Ectodermal cell (in vitro differentiated cells): ENCODE data around the gene CMSS1. TPM values are rescaled to one million over a fixed set of nuclear protein-coding genes. Genes with fewer than 3 reads are reported as not detected.

ENCODE experiments used
- H3K27ac ChIP-seq: 2 replicates; pipeline ENCODE4 v1.7.0; 2013; ENCODE audit warnings: mild to moderate bottlenecking, low read depth, low read length; ENCODE audit not compliant: insufficient read depth, poor library complexity, severe bottlenecking
- H3K27me3 ChIP-seq: 2 replicates; pipeline ENCODE4 v1.7.0; 2013; ENCODE audit warnings: mild to moderate bottlenecking, low read length; ENCODE audit not compliant: insufficient read depth, control insufficient read depth, poor library complexity, severe bottlenecking
- H3K36me3 ChIP-seq: one replicate; pipeline ENCODE4 v1.7.0; 2013; ENCODE audit warnings: low read length; ENCODE audit not compliant: control insufficient read depth, insufficient read depth
- H3K4me1 ChIP-seq: one replicate; pipeline ENCODE4 v1.7.0; 2013; ENCODE audit warnings: low read length; ENCODE audit not compliant: control insufficient read depth, insufficient read depth
- H3K4me3 ChIP-seq: 2 replicates; pipeline ENCODE4 v1.7.0; 2013; ENCODE audit warnings: low read depth, low read length, control low read depth; ENCODE audit not compliant: insufficient read depth
- H3K9me3 ChIP-seq: 2 replicates; pipeline ENCODE4 v1.7.0; 2013; ENCODE audit warnings: mild to moderate bottlenecking, low read length, moderate library complexity; ENCODE audit not compliant: control insufficient read depth
- WGBS, 2 experiments: methylation state at CpG; one replicate each; pipeline ENCODE4 v1.1.7; 2013; ENCODE audit warnings: missing lambda C conversion rate in 2 of 2; 5-methylcytosine and 5-hydroxymethylcytosine counted together
- polyA plus RNA-seq, 4 experiments: library from polyadenylated mRNA; stranded (reverse); fragments of 50-300 nt; gene quantifications; one replicate each; pipeline ENCODE4 v1.2.3, GENCODE V29; 2013

The CMSS1 gene
- 56.1 TPM for polyA plus RNA-seq (2013, experiment 1 of 4)
- 54.8 TPM for polyA plus RNA-seq (2013, experiment 2 of 4)
- polyA plus RNA-seq (2013, experiment 3 of 4), result 48.8 TPM
- polyA plus RNA-seq (2013, experiment 4 of 4), result 46.7 TPM

DNA sequence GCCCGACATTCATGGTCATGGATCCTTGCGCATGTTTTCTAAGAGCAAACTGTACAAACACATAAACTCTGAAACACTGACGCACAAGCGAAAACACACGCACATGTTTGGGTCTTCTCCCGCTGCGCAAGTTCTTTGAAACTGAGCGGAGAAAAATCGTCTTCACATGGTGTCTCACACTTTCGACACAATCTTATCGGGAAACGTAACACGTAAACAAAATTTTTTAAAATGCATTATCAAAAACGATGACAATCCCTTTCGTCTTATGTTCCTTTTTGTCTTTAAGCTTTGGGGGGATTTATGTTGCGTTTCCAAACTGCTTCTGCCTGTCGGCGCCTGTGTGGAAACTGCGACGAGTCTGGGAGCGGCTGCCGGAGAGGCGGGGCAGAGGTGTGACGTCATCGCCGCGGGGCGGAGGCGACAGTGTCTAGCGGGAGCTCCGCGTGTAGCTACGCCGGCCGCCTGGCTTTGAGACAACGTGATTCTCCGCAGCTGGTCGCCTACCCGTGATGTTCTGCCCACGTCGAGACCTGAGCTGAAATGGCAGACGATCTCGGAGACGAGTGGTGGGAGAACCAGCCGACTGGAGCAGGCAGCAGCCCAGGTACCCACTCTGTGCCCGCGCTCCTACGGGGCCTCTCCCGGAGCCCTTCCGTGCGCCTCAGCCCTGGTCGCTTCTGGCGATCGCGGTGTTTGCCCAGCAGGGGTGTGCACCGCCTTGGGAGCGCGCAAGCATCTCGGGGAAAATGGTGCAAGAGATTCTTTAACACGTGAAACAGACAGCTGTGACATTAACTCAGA lies at the start of gene CMSS1:
Gene CMSS1, plus strand, starts transcription at position 426 of the 804 bp plus-strand sequence.
- Histone ChIP-seq H3K36me3 (no peaks in the 10 kb centered on the region), H3K27ac (peak within 1 kb of the TSS; percentile 54), H3K27me3 (no peaks in the 10 kb centered on the region), H3K9me3 (no peaks in the 10 kb centered on the region), H3K4me1 (peaks cover 6% of the 10 kb centered on the region), H3K4me3 (peak within 1 kb of the TSS; percentile 80)
- WGBS, 2 experiments, result 0% methylated on average over 59 to 60 of the region's 60 CpGs

DNA sequence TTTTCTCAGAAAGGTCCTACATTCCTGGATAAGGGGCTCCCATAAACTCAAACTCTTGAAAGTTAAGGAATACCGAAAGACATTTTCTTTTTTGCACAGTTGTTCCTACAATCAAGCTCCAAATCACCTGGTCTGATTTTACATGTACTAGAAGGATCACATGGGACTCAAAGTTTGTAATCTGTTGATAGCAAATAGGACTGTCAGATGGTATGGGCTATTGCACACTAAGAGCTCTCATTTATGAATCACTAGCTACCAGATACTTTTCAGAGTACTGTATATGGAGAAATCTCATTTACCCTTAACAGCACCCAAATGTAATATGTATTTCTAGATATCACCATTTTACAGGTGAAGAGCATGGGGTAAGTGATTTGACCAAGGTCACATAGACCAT lies 49.5 kb upstream of the CMSS1 start:
- H3K4me3 ChIP-seq, result no peak overlapping the region
- H3K4me1 ChIP-seq, result no peaks in the 10 kb centered on the region
- no peaks in the 10 kb centered on the region for H3K27me3 ChIP-seq
- H3K9me3 ChIP-seq, result no peaks in the 10 kb centered on the region
- no peaks in the 10 kb centered on the region for H3K36me3 ChIP-seq
- 100% methylated on average over 1 of the region's 1 CpG for WGBS, 2 experiments
- H3K27ac ChIP-seq, result no peak overlapping the region

DNA sequence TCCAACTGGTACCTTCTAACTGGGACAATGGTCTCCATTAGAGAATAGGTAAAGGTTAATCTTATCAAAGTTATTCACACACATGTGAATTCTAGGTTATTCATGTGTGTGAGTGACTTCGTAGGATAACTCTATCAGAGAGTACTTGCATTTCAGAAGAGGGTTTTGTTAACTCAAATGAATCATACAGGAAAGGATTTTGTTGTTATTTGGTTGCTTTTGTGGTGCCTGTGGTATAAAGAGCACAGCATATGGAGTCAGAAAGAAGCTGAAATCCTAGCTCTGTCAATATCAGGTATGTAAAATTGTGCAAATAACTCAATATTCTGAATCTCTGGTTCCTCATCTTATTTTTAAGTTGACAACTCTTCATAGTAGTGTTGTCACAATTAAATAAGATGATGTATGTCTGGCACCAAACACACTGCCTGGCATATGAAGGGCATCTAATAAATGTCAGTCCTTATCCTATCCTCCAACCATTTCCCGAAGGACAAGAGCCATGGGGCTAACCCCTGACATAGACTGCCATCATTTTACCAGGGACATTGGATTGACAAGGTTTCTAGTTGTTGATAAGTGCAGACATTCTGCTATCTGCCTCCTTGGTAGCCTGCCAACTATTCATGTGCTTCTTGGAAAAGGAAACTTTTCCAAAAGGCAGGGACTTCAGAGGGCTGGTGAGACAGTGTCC lies 48.7 kb upstream of the CMSS1 start:
- Histone ChIP-seq H3K27ac (no peak overlapping the region), H3K4me1 (no peaks in the 10 kb centered on the region), H3K36me3 (no peaks in the 10 kb centered on the region), H3K4me3 (no peak overlapping the region), H3K27me3 (no peaks in the 10 kb centered on the region), H3K9me3 (no peaks in the 10 kb centered on the region)
- 91 to 93% methylated on average over 2 of the region's 2 CpGs for WGBS, 2 experiments

- Histone ChIP-seq H3K36me3 (no peaks in the 10 kb centered on the region), H3K27ac (no peak overlapping the region), H3K4me1 (no peaks in the 10 kb centered on the region), H3K4me3 (no peak overlapping the region), H3K27me3 (no peaks in the 10 kb centered on the region), H3K9me3 (no peaks in the 10 kb centered on the region)
- 97 to 100% methylated on average over 2 to 3 of the region's 3 CpGs for WGBS, 2 experiments
Observed at GRCh38 chr3:99772171-99772570, 45.5 kb upstream of the CMSS1 start.

DNA sequence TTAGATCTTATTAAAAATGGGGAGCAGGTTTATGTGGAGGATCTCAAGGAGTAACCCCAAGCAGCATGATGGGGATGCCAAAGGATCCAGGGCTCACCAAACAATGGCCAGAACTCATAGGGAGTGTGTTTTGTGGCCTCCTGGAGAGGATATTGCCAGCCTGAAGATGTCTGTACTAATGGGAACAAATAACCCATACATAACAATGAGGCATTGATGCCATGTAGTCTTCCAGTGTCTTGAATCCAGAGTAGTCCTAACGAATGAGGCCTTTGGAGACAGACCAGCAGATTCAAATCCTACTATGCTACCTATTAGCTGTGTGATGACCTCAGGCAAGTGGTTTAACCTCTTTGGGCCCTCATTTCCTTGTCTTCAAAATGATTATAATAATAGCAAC lies 45.0 kb upstream of the CMSS1 start:
- no peaks in the 10 kb centered on the region for H3K36me3 ChIP-seq
- 71 to 79% methylated on average over 1 of the region's 1 CpG for WGBS, 2 experiments
- H3K27me3 ChIP-seq, result no peaks in the 10 kb centered on the region
- H3K4me3 ChIP-seq, result no peak overlapping the region
- H3K9me3 ChIP-seq, result no peaks in the 10 kb centered on the region
- no peak overlapping the region for H3K27ac ChIP-seq
- H3K4me1 ChIP-seq, result no peaks in the 10 kb centered on the region

GRCh38 chr3:99774467-99774866 lies 43.2 kb upstream of the CMSS1 start:
- Histone ChIP-seq H3K36me3 (no peaks in the 10 kb centered on the region), H3K4me3 (no peak overlapping the region), H3K9me3 (no peaks in the 10 kb centered on the region), H3K27ac (no peak overlapping the region), H3K4me1 (no peaks in the 10 kb centered on the region), H3K27me3 (no peaks in the 10 kb centered on the region)
- WGBS, 2 experiments, result 88 to 92% methylated on average over 2 of the region's 2 CpGs

- Histone ChIP-seq H3K36me3 (no peaks in the 10 kb centered on the region), H3K27ac (no peak overlapping the region), H3K27me3 (no peaks in the 10 kb centered on the region), H3K9me3 (no peaks in the 10 kb centered on the region), H3K4me1 (no peaks in the 10 kb centered on the region), H3K4me3 (no peak overlapping the region)
- WGBS, 2 experiments, result 85 to 89% methylated on average over 5 of the region's 5 CpGs
Observed at GRCh38 chr3:99776516-99777209, 41.0 kb upstream of the CMSS1 start.

DNA sequence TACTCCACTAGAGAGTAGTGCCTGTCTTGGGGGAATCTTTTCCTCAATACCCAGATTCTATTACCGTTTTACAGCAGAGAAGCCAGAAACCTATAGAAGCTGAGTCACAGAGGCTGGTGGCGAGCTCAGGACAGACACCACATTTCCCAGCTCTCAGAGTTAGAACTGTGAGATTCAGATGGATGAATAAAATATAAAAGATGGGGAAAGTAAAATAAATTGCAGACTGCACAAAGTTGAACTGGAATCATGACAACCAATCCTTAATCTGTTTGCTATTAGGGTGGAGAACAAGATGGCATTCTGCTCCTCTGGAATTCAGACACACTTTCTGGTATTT lies 40.5 kb upstream of the CMSS1 start:
- Histone ChIP-seq H3K27ac (no peak overlapping the region), H3K36me3 (no peaks in the 10 kb centered on the region), H3K9me3 (no peaks in the 10 kb centered on the region), H3K27me3 (no peaks in the 10 kb centered on the region), H3K4me3 (no peak overlapping the region), H3K4me1 (no peaks in the 10 kb centered on the region)
- WGBS, 2 experiments, result 86 to 93% methylated on average over 2 of the region's 2 CpGs

DNA sequence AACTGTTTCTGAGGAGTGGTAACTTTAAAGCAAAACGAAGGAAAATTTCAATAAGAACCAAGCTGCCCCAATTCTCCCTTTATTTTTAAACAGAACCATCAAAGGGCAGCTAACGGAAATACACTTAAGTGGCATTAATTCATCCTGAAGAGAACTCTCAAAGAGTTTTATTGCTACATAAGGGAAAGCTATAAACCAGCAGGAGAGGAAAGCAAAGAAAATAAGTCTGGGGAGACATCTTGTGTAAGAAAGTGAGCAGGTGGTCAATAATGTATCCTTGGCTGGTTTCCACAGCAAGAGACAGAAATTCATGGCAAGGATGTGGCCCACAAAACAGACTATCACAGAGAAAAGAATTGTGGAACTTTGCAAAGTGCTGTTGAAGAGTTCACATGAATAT lies 40.0 kb upstream of the CMSS1 start:
- H3K9me3 ChIP-seq, result no peaks in the 10 kb centered on the region
- H3K4me3 ChIP-seq, result no peak overlapping the region
- no peaks in the 10 kb centered on the region for H3K27me3 ChIP-seq
- 75% methylated on average over 2 of the region's 2 CpGs; no CpG with 5 or more reads in 1 of the 2 experiments for WGBS, 2 experiments
- no peak overlapping the region for H3K27ac ChIP-seq
- H3K36me3 ChIP-seq, result no peaks in the 10 kb centered on the region
- H3K4me1 ChIP-seq, result no peaks in the 10 kb centered on the region

DNA sequence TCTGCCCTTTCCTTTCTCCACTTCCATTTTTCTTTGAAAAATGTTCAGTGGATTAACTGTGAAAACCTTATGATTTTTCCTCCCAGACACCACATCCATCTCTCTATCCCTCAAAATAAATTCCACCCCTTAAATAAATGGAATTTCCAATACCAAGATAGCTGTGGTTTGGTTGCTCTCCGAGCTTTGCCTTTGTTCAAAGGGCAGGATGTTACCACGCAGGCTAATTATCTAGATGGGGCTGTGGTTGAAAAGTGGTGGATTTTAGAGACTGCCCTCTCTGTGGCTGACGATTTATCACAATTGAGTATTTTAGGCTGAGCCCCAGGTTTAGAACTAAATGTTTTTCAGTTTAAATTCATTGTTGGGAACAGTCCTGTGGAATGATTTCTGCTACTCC lies 36.9 kb upstream of the CMSS1 start:
- 84 to 91% methylated on average over 3 of the region's 3 CpGs for WGBS, 2 experiments
- no peak overlapping the region for H3K27ac ChIP-seq

More for the DNA sequence above, 36.9 kb upstream of the CMSS1 start:
- Histone ChIP-seq H3K36me3 (no peaks in the 10 kb centered on the region), H3K27me3 (no peaks in the 10 kb centered on the region), H3K9me3 (no peaks in the 10 kb centered on the region), H3K4me3 (no peak overlapping the region), H3K4me1 (no peaks in the 10 kb centered on the region)
